ENCODE data around the gene ARMH2.

GRCh38 chr6:24778878-24779277, 19.8 kb downstream of the ARMH2 start:
- TF ChIP-seq CTCF (IDR thresholded peaks at IDR 0.05) = no peak
- TF ChIP-seq POLR2A (IDR thresholded peaks at IDR 0.05) = no peak

Measured in esophagus squamous epithelium (tissue), 4 donors.